HFF-Myc (cell line): ENCODE measurements around the gene TAAR6.
"Not testable (repeated sequence)": the region's sequence is repeated elsewhere in the genome, so short reads cannot be mapped to it uniquely, and the experiment has no call there.

Experiments
- DNase-seq: peaks from one replicate; pipeline ENCODE4 v3.0.0-alpha.2; 2011; ENCODE audit warnings: low read depth; ENCODE audit errors: extremely low read depth
- H3K4me3 ChIP-seq: replicated peaks from 2 replicates; pipeline ENCODE4 v1.5.1; 2011; ENCODE audit warnings: low read depth, mild to moderate bottlenecking, control low read depth, low read length
- TF ChIP-seq, protein P1 (sequence below): IDR thresholded peaks from 2 replicates; pipeline ENCODE4 v1.5.1; 2012; ENCODE audit warnings: mild to moderate bottlenecking, low read depth, low read length, control low read depth; ENCODE audit errors: missing control alignments

TAAR6 gene

DNA sequence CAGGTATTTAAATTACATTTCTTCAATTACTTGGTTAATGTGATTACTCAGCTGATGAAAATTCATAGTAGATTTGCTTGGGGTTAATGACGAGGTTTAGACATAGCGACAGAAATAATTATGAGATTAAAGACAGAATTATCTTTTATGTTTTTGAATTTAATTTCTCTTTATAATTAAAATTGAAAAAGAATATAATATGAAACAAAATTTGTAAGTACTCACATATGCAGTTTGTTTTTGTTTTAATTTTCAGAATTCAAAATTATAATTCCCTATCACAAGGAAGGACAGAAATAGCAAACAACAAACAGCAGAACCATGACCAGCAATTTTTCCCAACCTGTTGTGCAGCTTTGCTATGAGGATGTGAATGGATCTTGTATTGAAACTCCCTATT, 17.8 kb upstream of the TAAR6 start, which contains the start of gene TAAR8:
Gene TAAR8 (plus strand): TSS at position 301 of the 400 bp plus-strand sequence. CDS start 21 bp downstream, at position 322.
- no peak within 1 kb of the TSS for H3K4me3 ChIP-seq
- TF ChIP-seq, protein P1, sequence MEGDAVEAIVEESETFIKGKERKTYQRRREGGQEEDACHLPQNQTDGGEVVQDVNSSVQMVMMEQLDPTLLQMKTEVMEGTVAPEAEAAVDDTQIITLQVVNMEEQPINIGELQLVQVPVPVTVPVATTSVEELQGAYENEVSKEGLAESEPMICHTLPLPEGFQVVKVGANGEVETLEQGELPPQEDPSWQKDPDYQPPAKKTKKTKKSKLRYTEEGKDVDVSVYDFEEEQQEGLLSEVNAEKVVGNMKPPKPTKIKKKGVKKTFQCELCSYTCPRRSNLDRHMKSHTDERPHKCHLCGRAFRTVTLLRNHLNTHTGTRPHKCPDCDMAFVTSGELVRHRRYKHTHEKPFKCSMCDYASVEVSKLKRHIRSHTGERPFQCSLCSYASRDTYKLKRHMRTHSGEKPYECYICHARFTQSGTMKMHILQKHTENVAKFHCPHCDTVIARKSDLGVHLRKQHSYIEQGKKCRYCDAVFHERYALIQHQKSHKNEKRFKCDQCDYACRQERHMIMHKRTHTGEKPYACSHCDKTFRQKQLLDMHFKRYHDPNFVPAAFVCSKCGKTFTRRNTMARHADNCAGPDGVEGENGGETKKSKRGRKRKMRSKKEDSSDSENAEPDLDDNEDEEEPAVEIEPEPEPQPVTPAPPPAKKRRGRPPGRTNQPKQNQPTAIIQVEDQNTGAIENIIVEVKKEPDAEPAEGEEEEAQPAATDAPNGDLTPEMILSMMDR: no peak
- DNase-seq: no peak

DNA sequence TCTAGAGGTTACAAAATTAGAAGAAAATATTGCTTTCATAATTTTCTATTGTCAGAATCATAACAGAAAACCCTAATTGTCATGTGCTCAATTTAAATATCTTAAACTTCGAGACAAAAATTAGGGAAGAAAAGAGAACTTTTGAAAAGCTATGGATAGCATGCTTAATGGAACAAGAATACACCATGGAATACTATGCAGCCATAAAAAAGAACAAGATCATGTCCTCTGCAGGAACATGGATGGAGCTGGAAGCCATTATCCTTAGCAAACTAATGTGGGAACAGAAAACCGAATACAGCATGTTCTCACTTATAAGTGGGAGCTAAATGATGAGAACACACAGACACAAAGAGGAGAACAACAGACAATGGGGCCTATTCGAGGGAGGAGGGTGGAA, 10.0 kb upstream of the TAAR6 start:
- DNase-seq, H3K4me3 ChIP-seq: not testable (repeated sequence)

DNA sequence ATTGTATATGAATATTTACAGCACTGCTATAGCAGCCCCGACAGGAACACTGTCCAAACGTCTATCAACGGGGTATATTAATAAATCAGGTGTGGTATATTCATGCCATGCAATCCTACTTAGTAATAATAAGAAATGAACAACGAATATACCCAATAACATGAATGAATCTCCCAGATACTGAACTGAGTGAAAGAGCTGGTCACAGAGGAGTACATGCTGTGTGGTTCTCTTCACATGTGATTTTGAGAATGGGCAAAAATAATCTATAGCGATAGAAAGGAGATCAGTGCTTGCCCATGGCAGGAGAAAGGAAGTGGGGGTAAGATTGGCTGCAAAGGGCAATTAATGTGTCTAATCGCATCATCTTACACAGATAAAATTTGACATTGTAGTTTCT, 3.7 kb upstream of the TAAR6 start:
- H3K4me3 ChIP-seq: no peak overlapping the region
- DNase-seq: no peak
- TF ChIP-seq, protein P1: no peak

DNA sequence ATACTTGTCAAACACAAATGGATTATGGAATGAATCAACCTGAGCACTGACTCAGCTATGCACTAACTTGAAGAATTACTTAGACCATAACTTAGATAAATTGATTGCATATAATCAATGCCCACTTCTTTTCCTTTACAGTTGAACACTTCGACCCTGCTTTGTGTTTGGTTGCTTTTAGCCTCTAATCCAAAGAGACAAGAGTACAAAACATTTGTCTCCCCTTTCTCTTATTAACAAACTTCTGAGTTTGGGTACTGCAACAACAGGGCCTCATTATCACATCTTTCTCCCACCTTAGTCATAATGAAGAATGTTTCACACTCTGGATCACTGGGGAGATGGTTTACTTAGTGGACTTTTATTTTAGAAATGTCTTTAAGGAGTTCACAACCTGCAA, 2.6 kb upstream of the TAAR6 start:
- no peak for DNase-seq
- TF ChIP-seq, protein P1: no peak
- no peak overlapping the region for H3K4me3 ChIP-seq

DNA sequence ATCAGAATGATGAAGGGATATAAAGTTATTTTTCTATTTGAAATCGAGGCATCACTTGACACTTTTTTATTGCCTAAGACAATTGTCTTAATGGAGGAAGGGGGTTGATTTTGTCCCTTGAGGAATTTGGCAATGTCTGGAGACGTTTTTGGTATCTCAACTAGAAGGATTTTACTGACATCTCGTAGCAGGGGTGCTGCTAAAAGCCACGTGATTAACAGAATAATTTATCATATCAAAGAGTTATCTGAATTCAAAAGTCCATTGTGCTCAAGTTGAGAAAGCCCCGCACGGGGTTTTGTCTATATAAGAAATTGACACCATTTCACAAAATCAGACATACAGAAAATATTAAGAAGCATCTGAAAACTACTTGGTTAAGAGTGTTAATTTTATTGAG, 1.5 kb upstream of the TAAR6 start:
- no peak overlapping the region for H3K4me3 ChIP-seq
- DNase-seq: no peak
- TF ChIP-seq, protein P1: no peak

DNA sequence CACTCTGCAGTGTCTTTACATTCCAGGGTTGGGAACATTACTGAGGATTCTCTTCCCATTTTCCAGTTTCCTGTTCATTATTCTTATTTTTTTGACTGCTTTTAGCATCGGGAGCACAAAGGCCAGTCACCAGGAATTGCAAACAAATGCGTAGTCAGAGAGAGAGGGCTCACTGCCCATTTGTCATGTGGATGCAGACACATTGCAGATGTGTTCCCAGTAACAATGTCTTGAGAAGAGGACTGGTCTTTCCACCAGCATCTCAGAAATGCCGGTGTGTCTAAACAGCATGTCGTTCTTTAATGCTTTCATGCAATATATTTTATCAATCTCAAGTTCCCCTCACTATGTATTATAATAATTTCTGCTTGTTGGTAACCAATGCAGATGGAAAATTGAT, 952 bp upstream of the TAAR6 start:
- no peak overlapping the region for H3K4me3 ChIP-seq
- TF ChIP-seq, protein P1: no peak
- DNase-seq: no peak

DNA sequence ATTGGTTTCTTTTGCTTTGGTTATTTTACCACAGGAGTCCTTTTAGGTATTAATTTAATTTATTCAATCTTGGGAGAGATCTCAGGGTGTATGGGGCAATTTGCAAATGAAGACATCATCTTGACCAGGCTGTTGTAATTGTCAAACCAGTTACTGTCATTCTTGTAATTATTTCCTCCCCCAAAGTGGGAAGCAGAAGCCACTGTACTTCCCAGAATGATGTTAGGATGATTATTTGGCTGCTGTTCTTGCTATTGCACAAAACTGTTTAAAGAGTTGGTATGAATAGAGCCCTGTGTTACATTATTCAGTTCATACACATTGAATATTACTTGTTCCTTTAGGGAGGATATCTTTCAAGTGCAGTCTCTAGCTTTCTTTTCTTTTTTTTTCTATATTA, 1.7 kb downstream of the TAAR6 start:
- TF ChIP-seq, protein P1: no peak
- no peak overlapping the region for H3K4me3 ChIP-seq
- DNase-seq: no peak

DNA sequence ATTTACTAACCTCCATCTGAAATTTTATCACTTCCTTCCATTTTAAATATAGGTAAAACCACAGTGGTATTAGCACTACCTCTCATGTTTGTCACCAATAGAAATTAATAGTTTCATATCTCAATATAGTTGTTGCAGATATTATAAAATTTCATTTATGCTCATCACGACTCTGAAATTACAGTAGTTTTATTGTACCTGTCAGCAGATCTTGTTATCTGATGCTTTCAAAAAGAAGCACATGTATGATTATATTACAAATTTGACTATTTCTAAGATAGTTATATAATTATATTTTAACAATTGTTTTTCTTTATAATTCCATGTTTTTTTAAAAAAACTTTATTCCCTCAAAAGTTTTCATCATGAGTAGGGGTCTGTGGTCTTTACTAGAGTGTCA, 14.6 kb downstream of the TAAR6 start:
- TF ChIP-seq, protein P1: no peak
- H3K4me3 ChIP-seq: no peak overlapping the region
- no peak for DNase-seq
